Measurements from ENCODE around the gene LIAS.

DNA sequence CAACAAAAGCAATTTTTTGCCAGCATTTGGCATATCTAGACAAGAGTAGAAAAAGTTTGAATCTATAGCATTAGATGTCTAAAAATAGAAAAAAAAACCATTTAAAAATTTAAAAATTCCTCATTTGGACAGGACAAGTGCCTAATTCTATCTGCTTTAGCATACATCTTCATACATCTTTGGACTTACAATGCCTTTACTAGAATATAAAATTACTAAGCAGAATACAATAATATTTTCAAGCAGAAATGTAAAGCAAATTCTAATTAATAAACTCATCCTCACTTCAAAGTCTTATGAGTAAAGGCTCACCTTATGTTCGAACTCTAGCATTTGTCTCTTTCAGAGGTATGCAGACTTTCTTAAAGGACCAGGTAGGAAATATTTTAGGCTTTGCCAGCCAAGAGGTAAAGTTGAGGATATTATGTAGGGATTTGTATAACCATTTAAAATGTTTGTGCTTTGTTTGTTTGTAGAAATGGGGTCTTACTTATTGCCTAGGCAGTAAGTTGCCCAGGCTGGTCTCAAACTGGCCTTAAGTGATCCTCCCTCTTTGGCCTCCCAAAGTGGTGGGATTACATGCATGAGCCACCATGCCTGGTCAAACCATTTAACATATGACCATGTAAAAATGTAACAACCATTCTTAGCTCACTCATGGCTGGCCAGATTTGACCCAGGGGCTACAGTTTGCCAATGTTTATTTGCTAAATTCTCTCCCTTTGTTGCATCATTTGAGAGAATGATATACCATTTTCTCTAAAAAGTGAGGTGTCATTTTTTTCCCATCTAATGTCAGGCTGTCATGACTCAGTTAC lies 39.3 kb downstream of the LIAS start:
- TF ChIP-seq, protein P1, sequence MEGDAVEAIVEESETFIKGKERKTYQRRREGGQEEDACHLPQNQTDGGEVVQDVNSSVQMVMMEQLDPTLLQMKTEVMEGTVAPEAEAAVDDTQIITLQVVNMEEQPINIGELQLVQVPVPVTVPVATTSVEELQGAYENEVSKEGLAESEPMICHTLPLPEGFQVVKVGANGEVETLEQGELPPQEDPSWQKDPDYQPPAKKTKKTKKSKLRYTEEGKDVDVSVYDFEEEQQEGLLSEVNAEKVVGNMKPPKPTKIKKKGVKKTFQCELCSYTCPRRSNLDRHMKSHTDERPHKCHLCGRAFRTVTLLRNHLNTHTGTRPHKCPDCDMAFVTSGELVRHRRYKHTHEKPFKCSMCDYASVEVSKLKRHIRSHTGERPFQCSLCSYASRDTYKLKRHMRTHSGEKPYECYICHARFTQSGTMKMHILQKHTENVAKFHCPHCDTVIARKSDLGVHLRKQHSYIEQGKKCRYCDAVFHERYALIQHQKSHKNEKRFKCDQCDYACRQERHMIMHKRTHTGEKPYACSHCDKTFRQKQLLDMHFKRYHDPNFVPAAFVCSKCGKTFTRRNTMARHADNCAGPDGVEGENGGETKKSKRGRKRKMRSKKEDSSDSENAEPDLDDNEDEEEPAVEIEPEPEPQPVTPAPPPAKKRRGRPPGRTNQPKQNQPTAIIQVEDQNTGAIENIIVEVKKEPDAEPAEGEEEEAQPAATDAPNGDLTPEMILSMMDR (IDR thresholded peaks at IDR 0.05; ENCODE audit: insufficient read depth, low read length, poor library complexity, severe bottlenecking), result no peak
- TF ChIP-seq EZH2phosphoT487 (conservative IDR thresholded peaks at IDR 0.05; ENCODE audit: low read length), result no peak
